H1 (cell line): ENCODE measurements around the gene L1TD1. TPM values are rescaled to one million over a fixed set of nuclear protein-coding genes. Genes with fewer than 3 reads are reported as not detected.

Experiments
- CTCF ChIA-PET: fragments of 300-600 bp; sonication (Branson Sonifier 250); formaldehyde crosslinking; loops from one replicate; lab custom pipeline; 2021; ENCODE audit not compliant: partially characterized antibody; lab: Charles Lee
- POLR2A ChIA-PET: fragments of 300-600 bp; sonication (Branson Sonifier 250); formaldehyde crosslinking; loops from one replicate; lab custom pipeline; 2021; ENCODE audit warnings: inconsistent platforms; ENCODE audit not compliant: partially characterized antibody; lab: Charles Lee
- DNase-seq, 2 experiments: peaks; one replicate each; pipeline versions ENCODE4 v3.0.0 to v3.0.0-alpha.2; 2010 to 2022; ENCODE audit warnings: low spot score in 2 of 2, low read depth in 1 of 2, mixed read lengths in 1 of 2
- FAIRE-seq: peaks from 2 replicates; lab custom pipeline; 2011; peaks lifted over from hg19 to GRCh38; lab: Jason Lieb, UNC
- H2AFZ ChIP-seq: 2 replicates; pipeline ENCODE4 v1.8.1; 2012; ENCODE audit warnings: low read length, inconsistent platforms
- H2AK5ac ChIP-seq: 2 replicates; pipeline ENCODE4 v1.6.1; 2013; ENCODE audit warnings: low read depth, low read length
- H2BK120ac ChIP-seq: replicated peaks from 2 replicates; pipeline ENCODE3; 2013; ENCODE audit warnings: low read depth, low read length, inconsistent platforms
- H2BK12ac ChIP-seq: 2 replicates; pipeline ENCODE4 v1.6.1; 2013; ENCODE audit warnings: low read depth, low read length
- H2BK15ac ChIP-seq: 2 replicates; pipeline ENCODE4 v1.6.1; 2013; ENCODE audit warnings: low read length
- H2BK20ac ChIP-seq: 2 replicates; pipeline ENCODE4 v1.6.1; 2013; ENCODE audit warnings: low read length
- H2BK5ac ChIP-seq: 2 replicates; pipeline ENCODE4 v1.6.1; 2013; ENCODE audit warnings: low read depth, low read length
- H3K14ac ChIP-seq: 2 replicates; pipeline ENCODE4 v1.6.1; 2013; ENCODE audit warnings: inconsistent platforms; ENCODE audit not compliant: insufficient read length
- H3K18ac ChIP-seq: 2 replicates; pipeline ENCODE4 v1.6.1; 2013; ENCODE audit warnings: low read length; ENCODE audit errors: extremely low read depth
- H3K23ac ChIP-seq: 2 replicates; pipeline ENCODE4 v1.6.1; 2013; ENCODE audit warnings: inconsistent platforms; ENCODE audit not compliant: insufficient read length
- H3K23me2 ChIP-seq: 2 replicates; pipeline ENCODE4 v1.6.1; 2013; ENCODE audit warnings: low read depth, low read length
- H3K27ac ChIP-seq: 2 replicates; pipeline ENCODE4 v1.6.1; 2011; ENCODE audit warnings: low read depth, low read length, inconsistent platforms
- H3K27me3 ChIP-seq, 4 experiments: replicated peaks in 1 of 4; 1 replicate in 1 of 4; 2 replicates in 3 of 4; pipeline versions ENCODE4 v1.6.1 to v1.8.1; 2011 to 2013; ENCODE audit warnings: low read length in 3 of 4, mild to moderate bottlenecking in 3 of 4, inconsistent platforms in 2 of 4, mixed read lengths in 2 of 4, moderate library complexity in 1 of 4; ENCODE audit not compliant: control insufficient read depth in 3 of 4, insufficient read depth in 3 of 4; ENCODE audit errors: extremely low read depth in 1 of 4
- H3K36me3 ChIP-seq, 4 experiments: 2 replicates each; pipeline versions ENCODE4 v1.6.1 to v1.8.1; 2011 to 2013; ENCODE audit warnings: mild to moderate bottlenecking in 4 of 4, low read length in 3 of 4, moderate library complexity in 2 of 4, control low read depth in 1 of 4, inconsistent platforms in 1 of 4; ENCODE audit not compliant: insufficient read depth in 4 of 4, control insufficient read depth in 2 of 4
- H3K4ac ChIP-seq: replicated peaks from 2 replicates; pipeline ENCODE3; 2013; ENCODE audit warnings: low read length, low read depth, mixed read lengths, inconsistent platforms; ENCODE audit not compliant: insufficient read length
- H3K4me1 ChIP-seq, 4 experiments: replicated peaks in 1 of 4; 1 replicate in 1 of 4; 2 replicates in 3 of 4; pipeline versions ENCODE4 v1.6.1 to v1.8.1; 2011 to 2013; ENCODE audit warnings: low read length in 3 of 4, inconsistent platforms in 2 of 4, mixed read lengths in 1 of 4; ENCODE audit not compliant: insufficient read depth in 4 of 4, control insufficient read depth in 3 of 4
- H3K4me2 ChIP-seq, 2 experiments: 2 replicates each; pipeline versions ENCODE4 v1.6.1 to v1.8.1; 2011 to 2013; ENCODE audit warnings: low read depth in 2 of 2, low read length in 2 of 2, control low read depth in 1 of 2, inconsistent platforms in 1 of 2, mild to moderate bottlenecking in 1 of 2; ENCODE audit not compliant: insufficient read depth in 1 of 2
- H3K4me3 ChIP-seq, 4 experiments: fragments of 200-600, 300-600 bp in 1 of 4; sonication (generic), shearing (Covaris generic), sonication (Bioruptor Twin) in 1 of 4; 2 replicates each; pipeline versions ENCODE4 v1.5.1 to v1.8.1; 2011 to 2016; ENCODE audit warnings: low read length in 4 of 4, low read depth in 3 of 4, control low read depth in 2 of 4, inconsistent platforms in 2 of 4, mild to moderate bottlenecking in 2 of 4, mixed read lengths in 1 of 4, moderate library complexity in 1 of 4; ENCODE audit not compliant: insufficient read depth in 2 of 4; ENCODE audit errors: extremely low read depth in 1 of 4
- H3K56ac ChIP-seq: replicated peaks from 2 replicates; pipeline ENCODE3; 2013; ENCODE audit warnings: low read depth, mild to moderate bottlenecking, mixed read lengths, low read length, inconsistent platforms; ENCODE audit not compliant: insufficient read length
- H3K79me1 ChIP-seq: 2 replicates; pipeline ENCODE4 v1.6.1; 2013; ENCODE audit warnings: low read depth, low read length, control low read depth
- H3K79me2 ChIP-seq, 2 experiments: 2 replicates each; pipeline versions ENCODE4 v1.6.1 to v1.8.1; 2012 to 2013; ENCODE audit warnings: low read length in 2 of 2, mild to moderate bottlenecking in 2 of 2, inconsistent platforms in 1 of 2; ENCODE audit not compliant: insufficient read depth in 2 of 2, control insufficient read depth in 1 of 2
- H3K9ac ChIP-seq, 4 experiments: replicated peaks in 1 of 4; 1 replicate in 1 of 4; 2 replicates in 3 of 4; pipeline versions ENCODE4 v1.6.1 to v1.8.1; 2011 to 2013; ENCODE audit warnings: low read depth in 3 of 4, low read length in 3 of 4, control low read depth in 2 of 4, mild to moderate bottlenecking in 2 of 4, moderate library complexity in 2 of 4, inconsistent platforms in 1 of 4; ENCODE audit errors: extremely low read depth in 1 of 4
- H3K9me3 ChIP-seq, 2 experiments: 2 replicates each; pipeline versions ENCODE4 v1.6.1 to v1.8.1; 2012 to 2013; ENCODE audit warnings: mild to moderate bottlenecking in 2 of 2, moderate library complexity in 2 of 2, control low read depth in 1 of 2, inconsistent platforms in 1 of 2, low read depth in 1 of 2, low read length in 1 of 2, mixed read lengths in 1 of 2; ENCODE audit not compliant: insufficient read depth in 2 of 2
- H4K20me1 ChIP-seq, 2 experiments: replicated peaks in 1 of 2; 2 replicates each; pipeline versions ENCODE3 to v1.8.1; 2011 to 2013; ENCODE audit warnings: inconsistent platforms in 2 of 2, low read length in 2 of 2, mild to moderate bottlenecking in 1 of 2; ENCODE audit not compliant: insufficient read depth in 2 of 2, control insufficient read depth in 1 of 2
- H4K5ac ChIP-seq: 2 replicates; pipeline ENCODE4 v1.6.1; 2013; ENCODE audit warnings: low read length, low read depth, mixed read lengths, inconsistent platforms; ENCODE audit not compliant: insufficient read length
- H4K8ac ChIP-seq: 2 replicates; pipeline ENCODE4 v1.8.0; 2013; ENCODE audit warnings: mild to moderate bottlenecking, moderate library complexity, low read length, inconsistent platforms; ENCODE audit not compliant: insufficient read depth; ENCODE audit errors: extremely low read depth
- H4K91ac ChIP-seq: replicated peaks from 2 replicates; pipeline ENCODE3; 2013; ENCODE audit warnings: low read length, mixed read lengths, inconsistent platforms; ENCODE audit not compliant: insufficient read length
- HDAC2 ChIP-seq, 2 experiments: fragments of 300-600 bp in 1 of 2; sonication (generic) in 1 of 2; IDR thresholded peaks; 2 replicates each; pipeline ENCODE4 v1.6.1; 2011 to 2012; ENCODE audit warnings: low read depth in 2 of 2, low read length in 2 of 2, mild to moderate bottlenecking in 2 of 2, moderate library complexity in 2 of 2, borderline replicate concordance in 1 of 2, inconsistent platforms in 1 of 2
- JUN ChIP-seq: IDR thresholded peaks from 2 replicates; pipeline ENCODE4 v1.6.1; 2011; ENCODE audit warnings: low read depth, mild to moderate bottlenecking, improper control_type of control experiment, low read length
- KDM1A ChIP-seq: fragments of 200-600, 300-600 bp; sonication (generic); IDR thresholded peaks from 2 replicates; pipeline ENCODE4 v1.7.1; 2016; ENCODE audit warnings: mild to moderate bottlenecking, low read length, borderline replicate concordance
- NANOG ChIP-seq: IDR thresholded peaks from 2 replicates; pipeline ENCODE4 v1.6.1; 2011; ENCODE audit warnings: low read length, low read depth, mild to moderate bottlenecking, inconsistent platforms; ENCODE audit not compliant: insufficient read depth, poor library complexity, severe bottlenecking
- POLR2A ChIP-seq, 2 experiments: IDR thresholded peaks; 1 replicate in 1 of 2; 2 replicates in 1 of 2; pipeline ENCODE4 v1.6.1; 2011; ENCODE audit warnings: low read depth in 2 of 2, low read length in 2 of 2, mild to moderate bottlenecking in 2 of 2; ENCODE audit errors: control extremely low read depth in 1 of 2
- POLR2AphosphoS5 ChIP-seq: IDR thresholded peaks from 2 replicates; pipeline ENCODE4 v1.6.1; 2011; ENCODE audit warnings: low read depth, low read length
- RNF2 ChIP-seq: fragments of 200-900, 300-1000 bp; sonication (generic); IDR thresholded peaks from 2 replicates; pipeline ENCODE4 v1.7.1; 2016; ENCODE audit warnings: borderline replicate concordance, low read depth, mild to moderate bottlenecking, antibody characterized with exemption, low read length; ENCODE audit not compliant: poor library complexity, severe bottlenecking; ENCODE audit errors: missing control alignments
- SP4 ChIP-seq: IDR thresholded peaks from 2 replicates; pipeline ENCODE4 v1.6.1; 2012; ENCODE audit warnings: low read length, inconsistent platforms
- SRF ChIP-seq: IDR thresholded peaks from 2 replicates; pipeline ENCODE4 v1.6.1; 2011; ENCODE audit warnings: mild to moderate bottlenecking, low read depth, low read length, moderate library complexity
- TAF1 ChIP-seq: IDR thresholded peaks from 2 replicates; pipeline ENCODE4 v1.6.1; 2011; ENCODE audit warnings: mild to moderate bottlenecking, low read depth, low read length
- TBP ChIP-seq: IDR thresholded peaks from 2 replicates; pipeline ENCODE4 v1.6.1; 2011; ENCODE audit warnings: low read depth, low read length, improper control_type of control experiment
- USF2 ChIP-seq: IDR thresholded peaks from 2 replicates; pipeline ENCODE4 v1.6.1; 2011; ENCODE audit warnings: low read length, improper control_type of control experiment
- WGBS, 2 experiments: shearing (Covaris generic) in 1 of 2; methylation state at CpG; one replicate each; pipeline versions ENCODE4 v1.1.6 to v1.1.7; 2013 to 2015; ENCODE audit warnings: low lambda C conversion rate in 2 of 2, mixed read lengths in 2 of 2, inconsistent platforms in 1 of 2, low coverage in 1 of 2, missing lambda C conversion rate in 1 of 2; ENCODE audit not compliant: insufficient replicate concordance in 2 of 2, insufficient coverage in 1 of 2, insufficient read length in 1 of 2; ENCODE audit errors: extremely low coverage in 1 of 2, missing lambda C conversion rate in 1 of 2; 5-methylcytosine and 5-hydroxymethylcytosine counted together
- polyA plus RNA-seq, 7 experiments: library from polyadenylated mRNA; depleted of rRNA in 3 of 7; stranded (reverse) in 5 of 7; unstranded in 2 of 7; fragments of >200 nt in 5 of 7; fragments of 200-250 nt in 2 of 7; gene quantifications; 1 replicate in 5 of 7; 2 replicates in 1 of 7; 4 replicates in 1 of 7; pipeline versions ENCODE4 v1.2.1 to v1.2.3, GENCODE V29; 2011 to 2013; ENCODE audit warnings: missing spikeins in 2 of 7, mixed read lengths in 2 of 7
- total RNA-seq: library from RNA; stranded (reverse); fragmentation: NEBNext Ultra II Directional; extraction: Animal tissue kit (Norgen Biotek cat#: 25700); gene quantifications from 2 replicates; pipeline ENCODE4 v1.2.1, GENCODE V29; 2021

The L1TD1 gene
- total and polyA plus RNA-seq, 2 of the 8 experiments (the other 6 are each of a cell fraction or from before 2014, with no cell fraction given), result 35.3 to 441 TPM

- Histone ChIP-seq H3K36me3 (peaks cover 0 to 10% (median 4%) of the 10 kb centered on the region in 4 experiments; a peak in 3 of 8 replicates), H4K20me1 (peaks cover 0 to 3% of the 10 kb centered on the region in 2 experiments), H3K9me3 (no peaks in the 10 kb centered on the region), H3K23ac (no peak overlapping the region), H3K56ac (no peak overlapping the region), H3K9ac (no peak overlapping the region), H2BK12ac (no peak overlapping the region), H3K4me2 (no peak overlapping the region), H2AFZ (no peak overlapping the region), H4K8ac (no peak overlapping the region), H2BK5ac (no peak overlapping the region), H2BK20ac (no peak overlapping the region), H3K4ac (no peak overlapping the region), H3K4me1 (peaks cover 5 to 15% (median 10%) of the 10 kb centered on the region in 4 experiments), H4K91ac (no peak overlapping the region), H3K27me3 (no peaks in the 10 kb centered on the region), H3K79me1 (no peaks in the 10 kb centered on the region), H3K27ac (no peak overlapping the region), H2BK120ac (no peak overlapping the region), H3K14ac (peak overlapping the region; percentile 32), H3K18ac (0 out of 2 replicates have a peak overlapping the region, but pooled peaks have one; percentile 43), H2AK5ac (no peak overlapping the region), H3K79me2 (no peaks in the 10 kb centered on the region), H3K23me2 (no peaks in the 10 kb centered on the region), H3K4me3 (no peak overlapping the region), H2BK15ac (no peak overlapping the region), H4K5ac (no peak overlapping the region)
- no peak for FAIRE-seq
- ChIA-PET CTCF (interaction anchor here (0.9 to 2.0 kb wide), 7 partner anchors 11 to 108 kb away, joined by 3 to 8 read pairs (median 4); no protein-coding TSS in a partner anchor), POLR2A (interaction anchor here (0.7 to 10.8 kb wide), 11 partner anchors 8 to 85 kb away, joined by 3 to 98 read pairs (median 4); partner anchors contain the start of gene KANK4)
- 82% methylated on average over 5 of the region's 6 CpGs; no CpG with 5 or more reads in 1 of the 2 experiments for WGBS, 2 experiments
- no peak for DNase-seq
- no peak for TF ChIP-seq SP4
- TF ChIP-seq USF2, result no peak
- no peak for TF ChIP-seq HDAC2 (IDR thresholded peaks at IDR 0.05; ENCODE audit: borderline replicate concordance in 1 of 2, low read depth in 2 of 2, low read length in 2 of 2)
- TF ChIP-seq NANOG, result no peak
- 0 out of 2 replicates have a peak, but pooled peaks have one; percentile 33 for TF ChIP-seq POLR2AphosphoS5
- TF ChIP-seq POLR2A (IDR thresholded peaks at IDR 0.05; ENCODE audit: control extremely low read depth in 1 of 2, low read depth in 2 of 2, low read length in 2 of 2), result peak in 1 of 2 experiments; percentile 46; a peak in 1 of 3 replicates
- TF ChIP-seq TAF1, result no peak
- TF ChIP-seq TBP, result no peak
- TF ChIP-seq KDM1A, result no peak
- TF ChIP-seq RNF2, result no peak
- no peak for TF ChIP-seq SRF
- no peak for TF ChIP-seq JUN
Observed at GRCh38 chr1:62234688-62235087, 40.0 kb downstream of the L1TD1 start.
